Liver (tissue), 9 donors: ENCODE measurements around the gene ZPBP2. TPM values are rescaled to one million over a fixed set of nuclear protein-coding genes. Genes with fewer than 3 reads are reported as not detected.
"Not testable (repeated sequence)": the region's sequence is repeated elsewhere in the genome, so short reads cannot be mapped to it uniquely, and the experiment has no call there.

ENCODE experiments used
- DNase-seq: peaks from one replicate; pipeline ENCODE4 v3.0.0-alpha.2; 2017; ENCODE audit warnings: low spot score
- H3K27ac ChIP-seq, 2 donors: one replicate each; pipeline ENCODE4 v1.7.0; 2013; ENCODE audit warnings: inconsistent platforms in 2 of 2, low read length in 2 of 2, control low read depth in 1 of 2, low read depth in 1 of 2, mild to moderate bottlenecking in 1 of 2
- H3K27me3 ChIP-seq, 4 donors: one replicate each; pipeline versions ENCODE4 v1.6.1 to v1.7.0; 2013; ENCODE audit warnings: low read length in 3 of 4, inconsistent platforms in 1 of 4, mild to moderate bottlenecking in 1 of 4, moderate library complexity in 1 of 4; ENCODE audit not compliant: control insufficient read depth in 4 of 4, insufficient read depth in 4 of 4
- H3K36me3 ChIP-seq, 4 donors: one replicate each; pipeline versions ENCODE4 v1.6.1 to v1.7.0; 2013; ENCODE audit warnings: low read length in 3 of 4, mild to moderate bottlenecking in 3 of 4, low read depth in 1 of 4, moderate library complexity in 1 of 4; ENCODE audit not compliant: control insufficient read depth in 4 of 4, insufficient read depth in 3 of 4
- H3K4me1 ChIP-seq, 4 donors: one replicate each; pipeline versions ENCODE4 v1.6.1 to v1.7.0; 2013; ENCODE audit warnings: low read length in 3 of 4, mild to moderate bottlenecking in 3 of 4, moderate library complexity in 1 of 4; ENCODE audit not compliant: control insufficient read depth in 4 of 4, insufficient read depth in 4 of 4
- H3K4me3 ChIP-seq, 3 donors: one replicate each; pipeline versions ENCODE4 v1.6.1 to v1.7.0; 2013; ENCODE audit warnings: low read length in 3 of 3, control low read depth in 1 of 3, low read depth in 1 of 3, mild to moderate bottlenecking in 1 of 3
- H3K9ac ChIP-seq, 2 donors: one replicate each; pipeline ENCODE4 v1.7.0; 2013; ENCODE audit warnings: low read length in 2 of 2, mild to moderate bottlenecking in 2 of 2, moderate library complexity in 2 of 2, control low read depth in 1 of 2, low read depth in 1 of 2
- H3K9me3 ChIP-seq, 4 donors: one replicate each; pipeline versions ENCODE4 v1.6.1 to v1.7.0; 2013; ENCODE audit warnings: low read length in 3 of 4; ENCODE audit not compliant: control insufficient read depth in 4 of 4
- ATF3 ChIP-seq: IDR thresholded peaks from 2 replicates; pipeline ENCODE4 v1.6.1; 2016; ENCODE audit warnings: antibody characterized with exemption
- FOXA2 ChIP-seq: IDR thresholded peaks from 2 replicates; pipeline ENCODE4 v1.6.1; 2016; ENCODE audit warnings: antibody characterized with exemption
- HNF4A ChIP-seq, 2 donors: conservative IDR thresholded peaks; 2 replicates each; pipeline ENCODE4 v1.6.1; 2016; ENCODE audit warnings: antibody characterized with exemption in 2 of 2, mild to moderate bottlenecking in 2 of 2
- JUND ChIP-seq, 2 donors: IDR thresholded peaks; 2 replicates each; pipeline ENCODE4 v1.6.1; 2016; ENCODE audit warnings: antibody characterized with exemption in 2 of 2
- NR2F2 ChIP-seq: IDR thresholded peaks from 2 replicates; pipeline ENCODE4 v1.6.1; 2016; ENCODE audit warnings: antibody characterized with exemption
- RAD21 ChIP-seq, 2 donors: IDR thresholded peaks; 2 replicates each; pipeline ENCODE4 v1.6.1; 2016; ENCODE audit warnings: antibody characterized with exemption in 2 of 2, mild to moderate bottlenecking in 2 of 2
- SP1 ChIP-seq: IDR thresholded peaks from 2 replicates; pipeline ENCODE4 v1.6.1; 2018; ENCODE audit warnings: antibody characterized with exemption, mild to moderate bottlenecking
- TAF1 ChIP-seq: conservative IDR thresholded peaks from 2 replicates; pipeline ENCODE4 v1.6.1; 2016; ENCODE audit warnings: antibody characterized with exemption, mild to moderate bottlenecking
- ZBTB33 ChIP-seq: IDR thresholded peaks from 2 replicates; pipeline ENCODE4 v1.6.1; 2016; ENCODE audit warnings: antibody characterized with exemption
- WGBS: extraction: QIAGEN DNeasy Blood & Tissue Kit; methylation state at CpG from one replicate; pipeline ENCODE4 v1.1.7; 2013; 5-methylcytosine and 5-hydroxymethylcytosine counted together
- polyA plus RNA-seq, 2 donors: library from polyadenylated mRNA; stranded (reverse) in 1 of 2; unstranded in 1 of 2; fragments of 200-250 nt in 1 of 2; fragments of >200 nt in 1 of 2; fragmentation: Nextera tagmentation in 1 of 2; extraction: Ambion mirVana in 1 of 2; gene quantifications; one replicate each; pipeline versions ENCODE4 v1.2.1 to v1.2.3, GENCODE V29; 2013 to 2015
- total RNA-seq, 2 donors: library from RNA; depleted of rRNA; stranded (reverse); fragments of >200 nt; gene quantifications; one replicate each; pipeline ENCODE4 v1.2.3, GENCODE V29; 2014
- TF ChIP-seq, protein P1 (sequence below): fragments of 150-350 bp; IDR thresholded peaks from 2 replicates; pipeline ENCODE4 v1.5.1; 2017; ENCODE audit warnings: improper control_type of control experiment, low read depth, low read length; ENCODE audit not compliant: missing input control
- TF ChIP-seq, protein P2 (sequence below): IDR thresholded peaks from 2 replicates; pipeline ENCODE4 v1.6.1; 2016; ENCODE audit warnings: antibody characterized with exemption
- TF ChIP-seq, protein P3 (sequence below): IDR thresholded peaks from 2 replicates; pipeline ENCODE4 v1.6.1; 2016; ENCODE audit warnings: antibody characterized with exemption, mild to moderate bottlenecking
- donor health status: healthy.
- donor health status: healthy.
- donor health status: healthy.
- donor health status: healthy.
- donor health status: healthy.

The ZPBP2 gene
- total and polyA plus RNA-seq, 4 donors, result not detected

DNA sequence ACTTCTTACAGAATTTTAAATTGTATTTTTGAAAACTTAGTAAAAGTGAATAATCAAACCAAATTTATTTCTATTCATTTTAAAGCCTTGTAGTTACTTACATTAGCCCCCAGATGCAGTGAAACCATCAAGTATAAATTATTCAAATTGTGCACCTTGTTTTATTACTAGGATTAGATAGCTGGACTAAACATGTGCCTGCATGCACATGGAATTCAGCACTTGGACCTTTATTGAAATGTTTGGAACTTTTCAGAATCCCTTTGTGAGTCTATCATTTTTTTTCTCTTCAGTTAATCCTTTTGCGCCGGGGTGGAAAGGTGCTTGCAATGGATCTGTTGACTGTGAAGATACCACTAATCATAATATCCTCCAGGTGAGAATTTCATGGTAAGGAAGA lies 4.7 kb downstream of the ZPBP2 start:
- no peak overlapping the region for H3K4me3 ChIP-seq
- no peaks in the 10 kb centered on the region for H3K27me3 ChIP-seq
- no peak for DNase-seq

DNA sequence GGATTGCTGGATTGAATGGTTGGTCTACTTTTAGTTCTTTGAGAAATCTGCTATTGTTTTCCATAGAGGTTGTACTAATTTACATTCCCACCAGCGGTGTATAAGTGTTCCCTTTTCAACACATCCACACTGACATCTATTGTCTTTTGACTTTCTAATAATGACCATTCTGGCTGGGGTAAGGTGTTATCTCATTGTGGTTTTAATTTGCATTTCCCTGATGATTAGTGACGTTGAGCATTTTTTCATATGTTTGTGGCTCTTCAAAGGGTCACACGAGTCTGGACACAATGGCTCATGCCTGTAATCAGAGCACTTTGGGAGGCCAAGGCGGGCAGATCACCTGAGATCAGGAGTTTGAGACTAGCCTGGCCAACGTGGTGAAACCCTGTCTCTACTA lies 18.1 kb downstream of the ZPBP2 start:
- not testable (repeated sequence) for H3K27ac ChIP-seq, H3K36me3 ChIP-seq, H3K4me3 ChIP-seq, H3K27me3 ChIP-seq, H3K4me1 ChIP-seq, H3K9ac ChIP-seq, H3K9me3 ChIP-seq, DNase-seq
- 83% methylated on average over 5 of the region's 5 CpGs for WGBS

More for the DNA sequence above, 4.7 kb downstream of the ZPBP2 start:
- Histone ChIP-seq H3K4me1 (peaks cover 0 to 4% (median under 1%) of the 10 kb centered on the region in 4 donors), H3K9ac (no peak overlapping the region), H3K9me3 (no peaks in the 10 kb centered on the region), H3K27ac (no peak overlapping the region), H3K36me3 (no peaks in the 10 kb centered on the region)
- TF ChIP-seq, protein P1, sequence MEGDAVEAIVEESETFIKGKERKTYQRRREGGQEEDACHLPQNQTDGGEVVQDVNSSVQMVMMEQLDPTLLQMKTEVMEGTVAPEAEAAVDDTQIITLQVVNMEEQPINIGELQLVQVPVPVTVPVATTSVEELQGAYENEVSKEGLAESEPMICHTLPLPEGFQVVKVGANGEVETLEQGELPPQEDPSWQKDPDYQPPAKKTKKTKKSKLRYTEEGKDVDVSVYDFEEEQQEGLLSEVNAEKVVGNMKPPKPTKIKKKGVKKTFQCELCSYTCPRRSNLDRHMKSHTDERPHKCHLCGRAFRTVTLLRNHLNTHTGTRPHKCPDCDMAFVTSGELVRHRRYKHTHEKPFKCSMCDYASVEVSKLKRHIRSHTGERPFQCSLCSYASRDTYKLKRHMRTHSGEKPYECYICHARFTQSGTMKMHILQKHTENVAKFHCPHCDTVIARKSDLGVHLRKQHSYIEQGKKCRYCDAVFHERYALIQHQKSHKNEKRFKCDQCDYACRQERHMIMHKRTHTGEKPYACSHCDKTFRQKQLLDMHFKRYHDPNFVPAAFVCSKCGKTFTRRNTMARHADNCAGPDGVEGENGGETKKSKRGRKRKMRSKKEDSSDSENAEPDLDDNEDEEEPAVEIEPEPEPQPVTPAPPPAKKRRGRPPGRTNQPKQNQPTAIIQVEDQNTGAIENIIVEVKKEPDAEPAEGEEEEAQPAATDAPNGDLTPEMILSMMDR, result peak; percentile 48
- TF ChIP-seq JUND (IDR thresholded peaks at IDR 0.05) (no peak), ATF3 (no peak), ZBTB33 (no peak), RAD21 (IDR thresholded peaks at IDR 0.05) (peak; percentile 88 to 89), HNF4A (conservative IDR thresholded peaks at IDR 0.05) (peak in 1 of 2 donors; percentile 26)
- TF ChIP-seq, protein P2, sequence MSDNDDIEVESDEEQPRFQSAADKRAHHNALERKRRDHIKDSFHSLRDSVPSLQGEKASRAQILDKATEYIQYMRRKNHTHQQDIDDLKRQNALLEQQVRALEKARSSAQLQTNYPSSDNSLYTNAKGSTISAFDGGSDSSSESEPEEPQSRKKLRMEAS, result peak; percentile 27
- TF ChIP-seq, protein P3, sequence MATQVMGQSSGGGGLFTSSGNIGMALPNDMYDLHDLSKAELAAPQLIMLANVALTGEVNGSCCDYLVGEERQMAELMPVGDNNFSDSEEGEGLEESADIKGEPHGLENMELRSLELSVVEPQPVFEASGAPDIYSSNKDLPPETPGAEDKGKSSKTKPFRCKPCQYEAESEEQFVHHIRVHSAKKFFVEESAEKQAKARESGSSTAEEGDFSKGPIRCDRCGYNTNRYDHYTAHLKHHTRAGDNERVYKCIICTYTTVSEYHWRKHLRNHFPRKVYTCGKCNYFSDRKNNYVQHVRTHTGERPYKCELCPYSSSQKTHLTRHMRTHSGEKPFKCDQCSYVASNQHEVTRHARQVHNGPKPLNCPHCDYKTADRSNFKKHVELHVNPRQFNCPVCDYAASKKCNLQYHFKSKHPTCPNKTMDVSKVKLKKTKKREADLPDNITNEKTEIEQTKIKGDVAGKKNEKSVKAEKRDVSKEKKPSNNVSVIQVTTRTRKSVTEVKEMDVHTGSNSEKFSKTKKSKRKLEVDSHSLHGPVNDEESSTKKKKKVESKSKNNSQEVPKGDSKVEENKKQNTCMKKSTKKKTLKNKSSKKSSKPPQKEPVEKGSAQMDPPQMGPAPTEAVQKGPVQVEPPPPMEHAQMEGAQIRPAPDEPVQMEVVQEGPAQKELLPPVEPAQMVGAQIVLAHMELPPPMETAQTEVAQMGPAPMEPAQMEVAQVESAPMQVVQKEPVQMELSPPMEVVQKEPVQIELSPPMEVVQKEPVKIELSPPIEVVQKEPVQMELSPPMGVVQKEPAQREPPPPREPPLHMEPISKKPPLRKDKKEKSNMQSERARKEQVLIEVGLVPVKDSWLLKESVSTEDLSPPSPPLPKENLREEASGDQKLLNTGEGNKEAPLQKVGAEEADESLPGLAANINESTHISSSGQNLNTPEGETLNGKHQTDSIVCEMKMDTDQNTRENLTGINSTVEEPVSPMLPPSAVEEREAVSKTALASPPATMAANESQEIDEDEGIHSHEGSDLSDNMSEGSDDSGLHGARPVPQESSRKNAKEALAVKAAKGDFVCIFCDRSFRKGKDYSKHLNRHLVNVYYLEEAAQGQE, result peak; percentile 97
- WGBS, result 47% methylated on average over 2 of the region's 2 CpGs

GRCh38 chr17:39887078-39887477 lies 19.1 kb downstream of the ZPBP2 start:
- H3K4me3 ChIP-seq, result no peak overlapping the region
- H3K36me3 ChIP-seq, result no peaks in the 10 kb centered on the region
- H3K27me3 ChIP-seq, result no peaks in the 10 kb centered on the region
- DNase-seq, result no peak
- no peak overlapping the region for H3K27ac ChIP-seq
- H3K4me1 ChIP-seq, result peaks cover 0 to 6% (median 0%) of the 10 kb centered on the region in 4 donors
- H3K9me3 ChIP-seq, result no peaks in the 10 kb centered on the region
- H3K9ac ChIP-seq, result no peak overlapping the region
- no peak for TF ChIP-seq JUND (IDR thresholded peaks at IDR 0.05)
- TF ChIP-seq, protein P2, result no peak
- TF ChIP-seq NR2F2, result no peak
- no peak for TF ChIP-seq ZBTB33
- TF ChIP-seq, protein P3, result no peak
- no peak for TF ChIP-seq SP1
- TF ChIP-seq ATF3, result no peak
- TF ChIP-seq TAF1, result no peak
- no peak for TF ChIP-seq FOXA2
